Astrocyte (in vitro differentiated cells and primary cell): Measurements from ENCODE around the gene EZH1.
A peak's percentile ranks its signal among the peaks of the same experiment; 100 is the strongest.

Experiments
- EZH2 ChIP-seq: IDR thresholded peaks from 2 replicates; pipeline ENCODE4 v1.6.1; 2012; ENCODE audit warnings: mild to moderate bottlenecking, low read length, inconsistent platforms; ENCODE audit not compliant: insufficient read depth
- TF ChIP-seq, protein P1 (sequence below): IDR thresholded peaks from 2 replicates; pipeline ENCODE4 v1.5.1; 2011; ENCODE audit warnings: low read depth, mild to moderate bottlenecking, inconsistent platforms, low read length, moderate library complexity; ENCODE audit not compliant: insufficient read depth

- TF ChIP-seq, protein P1, sequence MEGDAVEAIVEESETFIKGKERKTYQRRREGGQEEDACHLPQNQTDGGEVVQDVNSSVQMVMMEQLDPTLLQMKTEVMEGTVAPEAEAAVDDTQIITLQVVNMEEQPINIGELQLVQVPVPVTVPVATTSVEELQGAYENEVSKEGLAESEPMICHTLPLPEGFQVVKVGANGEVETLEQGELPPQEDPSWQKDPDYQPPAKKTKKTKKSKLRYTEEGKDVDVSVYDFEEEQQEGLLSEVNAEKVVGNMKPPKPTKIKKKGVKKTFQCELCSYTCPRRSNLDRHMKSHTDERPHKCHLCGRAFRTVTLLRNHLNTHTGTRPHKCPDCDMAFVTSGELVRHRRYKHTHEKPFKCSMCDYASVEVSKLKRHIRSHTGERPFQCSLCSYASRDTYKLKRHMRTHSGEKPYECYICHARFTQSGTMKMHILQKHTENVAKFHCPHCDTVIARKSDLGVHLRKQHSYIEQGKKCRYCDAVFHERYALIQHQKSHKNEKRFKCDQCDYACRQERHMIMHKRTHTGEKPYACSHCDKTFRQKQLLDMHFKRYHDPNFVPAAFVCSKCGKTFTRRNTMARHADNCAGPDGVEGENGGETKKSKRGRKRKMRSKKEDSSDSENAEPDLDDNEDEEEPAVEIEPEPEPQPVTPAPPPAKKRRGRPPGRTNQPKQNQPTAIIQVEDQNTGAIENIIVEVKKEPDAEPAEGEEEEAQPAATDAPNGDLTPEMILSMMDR = no peak
- TF ChIP-seq EZH2 = peak; percentile 27
Measured at GRCh38 chr17:42760652-42761581, 16.1 kb upstream of the EZH1 start, which contains the start of gene RAMP2.
